K562 (cell line): ENCODE data around the gene MARK2. TPM values are rescaled to one million over a fixed set of nuclear protein-coding genes. Genes with fewer than 3 reads are reported as not detected.

Experiments
- CBX1 ChIP-seq: sonication (generic); IDR thresholded peaks from 2 replicates; pipeline ENCODE4 v1.6.1; 2016; ENCODE audit warnings: antibody characterized with exemption, low read depth, mild to moderate bottlenecking
- FOXJ3 ChIP-seq: sonication (generic); formaldehyde crosslinking; IDR thresholded peaks from 2 replicates; pipeline ENCODE4 v1.4.0; 2020; ENCODE audit warnings: mild to moderate bottlenecking, missing genetic modification reagents
- FOXP1 ChIP-seq: sonication (generic); formaldehyde crosslinking; IDR thresholded peaks from 2 replicates; pipeline ENCODE4 v1.8.0; 2022; ENCODE audit warnings: mild to moderate bottlenecking, missing genetic modification reagents
- GTF2E2 ChIP-seq: fragments of 200-800 bp; sonication (Bioruptor generic); IDR thresholded peaks from 2 replicates; pipeline ENCODE4 v1.6.1; 2016; ENCODE audit warnings: missing genetic modification characterization, missing compliant biosample characterization
- HBP1 ChIP-seq: fragments of 450-650 bp; formaldehyde crosslinking; IDR thresholded peaks from 2 replicates; pipeline ENCODE4 v1.4.0; 2022; ENCODE audit warnings: missing genetic modification characterization
- HNRNPL ChIP-seq: fragments of 200-400 bp; formaldehyde crosslinking; IDR thresholded peaks from 2 replicates; pipeline ENCODE4 v1.6.1; 2017; ENCODE audit warnings: low read depth, mild to moderate bottlenecking, low read length
- PRMT5 ChIP-seq: sonication (generic); formaldehyde crosslinking; IDR thresholded peaks from 2 replicates; pipeline ENCODE4 v1.5.0; 2020; ENCODE audit warnings: missing genetic modification reagents
- TEAD2 ChIP-seq: fragments of 450-650 bp; IDR thresholded peaks from 2 replicates; pipeline ENCODE4 v1.6.1; 2016; ENCODE audit warnings: missing genetic modification characterization, control low read depth, missing compliant biosample characterization
- ZBTB40 ChIP-seq, 2 experiments: fragments of 450-650 bp in 1 of 2; sonication (generic) in 1 of 2; formaldehyde crosslinking in 1 of 2; IDR thresholded peaks; 2 replicates each; pipeline versions ENCODE4 v1.7.1 to v1.9.0; 2016 to 2022; ENCODE audit warnings: inconsistent platforms in 1 of 2, mild to moderate bottlenecking in 1 of 2, missing genetic modification reagents in 1 of 2
- ZNF609 ChIP-seq: sonication (generic); formaldehyde crosslinking; IDR thresholded peaks from 2 replicates; pipeline ENCODE4 v1.8.1; 2023; ENCODE audit warnings: missing genetic modification reagents, mild to moderate bottlenecking, borderline replicate concordance
- polyA plus RNA-seq, 8 experiments: library from polyadenylated mRNA; depleted of rRNA in 4 of 8; stranded (reverse) in 5 of 8; unstranded in 3 of 8; fragments of >200 nt; fragmentation: Nextera tagmentation in 2 of 8; fragmentation: Illumina TruSeq in 1 of 8; extraction: Ambion mirVana in 2 of 8; extraction: Trizol in 1 of 8; gene quantifications; 2 replicates each; pipeline versions ENCODE4 v1.2.1 to v1.2.3, GENCODE V29; 2011 to 2014; ENCODE audit warnings: inconsistent platforms in 1 of 8, missing spikeins in 1 of 8
- total RNA-seq, 7 experiments: library from RNA; depleted of rRNA in 6 of 7; stranded (reverse); fragments of >200 nt in 6 of 7; fragmentation: Illumina TruSeq in 2 of 7; extraction: Trizol in 2 of 7; gene quantifications; 2 replicates each; pipeline versions ENCODE4 v1.2.1 to v1.2.3, GENCODE V29; 2011 to 2021; ENCODE audit warnings: low replicate concordance in 1 of 7

The MARK2 gene
- total and polyA plus RNA-seq, 9 of the 15 experiments (the other 6 are each of a cell fraction or from before 2014, with no cell fraction given): 0.32 to 43.5 (median 15.1) TPM

GRCh38 chr11:63888170-63889086, 49.5 kb downstream of the MARK2 start (continued):
- TF ChIP-seq HBP1: no peak
- no peak for TF ChIP-seq PRMT5 (CRISPR knock-in tag)
- TF ChIP-seq HNRNPL: no peak
- TF ChIP-seq GTF2E2 (tag): no peak
- no peak for TF ChIP-seq TEAD2
- no peak for TF ChIP-seq FOXJ3 (CRISPR knock-in tag)
- 0 out of 2 replicates have a peak, but pooled peaks have one; percentile 75 for TF ChIP-seq ZNF609 (CRISPR knock-in tag)
- TF ChIP-seq CBX1: no peak
- TF ChIP-seq ZBTB40 (IDR thresholded peaks at IDR 0.05): peak; percentile 76
- TF ChIP-seq ZBTB40 (CRISPR knock-in tag; IDR thresholded peaks at IDR 0.05): no peak
- TF ChIP-seq FOXP1 (CRISPR knock-in tag): 0 out of 2 replicates have a peak, but pooled peaks have one; percentile 41
